Upper lobe of right lung (tissue), 1 donor: Measurements from ENCODE around the gene FGD3. TPM values are rescaled to one million over a fixed set of nuclear protein-coding genes. Genes with fewer than 3 reads are reported as not detected.

Experiments used
- ATAC-seq: fragments of 200-7000 bp; cut with Tn5 transposase; one replicate; pipeline ENCODE4 v1.9.1; 2020; ENCODE audit warnings: mild to moderate bottlenecking, moderate library complexity
- DNase-seq: peaks from one replicate; pipeline ENCODE4 v3.0.0-alpha.2; 2020
- H3K27ac ChIP-seq: fragments of 200-600 bp; one replicate; pipeline ENCODE4 v1.8.0; 2022
- H3K27me3 ChIP-seq: fragments of 200-600 bp; one replicate; pipeline ENCODE4 v1.8.0; 2022; ENCODE audit warnings: mild to moderate bottlenecking
- H3K36me3 ChIP-seq: fragments of 200-600 bp; one replicate; pipeline ENCODE4 v1.8.0; 2022
- H3K4me1 ChIP-seq: fragments of 200-600 bp; one replicate; pipeline ENCODE4 v1.8.0; 2022
- H3K4me3 ChIP-seq: fragments of 200-600 bp; one replicate; pipeline ENCODE4 v1.8.0; 2022; ENCODE audit warnings: mild to moderate bottlenecking
- H3K9me3 ChIP-seq: fragments of 200-600 bp; one replicate; pipeline ENCODE4 v1.8.0; 2022
- intact Hi-C: fragments of 100-400 bp; cut with DNase I; formaldehyde crosslinking; loops from one replicate; pipeline ENCODE4 v1.11.0; 2022
- total RNA-seq: library from RNA; stranded (reverse); fragmentation: NEBNext Ultra II Directional; extraction: Animal tissue kit (Norgen Biotek cat#: 25700); gene quantifications from one replicate; pipeline ENCODE4 v1.2.1, GENCODE V29; 2021
- TF ChIP-seq, protein P1 (sequence below): fragments of 200-600 bp; IDR thresholded peaks from one replicate; pipeline ENCODE4 v1.8.0; 2022; ENCODE audit warnings: antibody characterized with exemption
- donor health status: DM: no; HTN: yes; CAD: no; lungs with severe emphysema.

The FGD3 gene
- total RNA-seq, 1 donor from 2014 or later = 21.6 TPM

DNA sequence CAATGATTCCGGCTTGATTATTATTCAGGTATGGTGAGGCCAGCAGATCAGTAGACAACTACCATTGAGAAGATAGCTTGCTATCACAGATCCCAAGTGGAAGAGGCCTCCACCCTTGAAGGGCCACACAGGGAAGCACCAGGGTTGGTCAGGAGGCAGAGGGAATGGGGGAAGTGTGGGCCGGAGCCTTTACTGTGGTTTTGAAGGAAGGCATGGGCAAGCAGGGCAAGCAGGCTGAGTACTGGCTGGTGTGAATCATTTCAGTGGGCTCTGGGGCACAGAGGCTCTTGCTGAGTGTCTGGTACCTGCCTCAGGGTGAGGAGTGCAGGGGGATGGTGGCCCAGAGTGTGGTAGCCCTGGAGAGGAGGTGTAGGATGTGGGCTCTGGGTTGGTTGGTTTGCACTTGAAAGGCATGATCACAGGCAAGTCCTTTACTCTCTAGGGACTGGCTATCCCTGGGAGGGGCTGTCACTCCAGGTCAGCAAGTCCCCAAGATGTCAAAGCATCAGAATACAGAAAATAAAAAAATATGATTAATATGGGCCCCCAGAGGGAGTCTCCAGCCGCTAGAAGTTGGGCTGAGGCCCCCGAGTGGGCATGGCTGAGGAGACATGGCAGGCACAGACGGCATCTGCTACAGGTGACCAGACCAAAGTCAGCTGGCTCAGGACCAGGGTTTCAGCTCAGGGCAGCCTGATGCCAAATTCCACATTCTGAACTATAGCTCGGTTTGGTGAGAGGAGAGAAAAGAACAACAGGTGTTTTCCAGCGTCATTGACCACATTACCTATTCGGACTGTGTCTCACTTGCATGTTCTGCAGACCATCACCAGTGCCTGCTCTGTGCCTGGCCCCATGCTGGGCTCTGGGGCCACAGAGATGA lies 101.5 kb downstream of the FGD3 start:
- H3K27me3 ChIP-seq = no peaks in the 10 kb centered on the region
- DNase-seq (no peak), ATAC-seq (no peak)
- H3K4me1 ChIP-seq = peaks cover 11% of the 10 kb centered on the region
- no peak overlapping the region for H3K27ac ChIP-seq
- TF ChIP-seq, protein P1, sequence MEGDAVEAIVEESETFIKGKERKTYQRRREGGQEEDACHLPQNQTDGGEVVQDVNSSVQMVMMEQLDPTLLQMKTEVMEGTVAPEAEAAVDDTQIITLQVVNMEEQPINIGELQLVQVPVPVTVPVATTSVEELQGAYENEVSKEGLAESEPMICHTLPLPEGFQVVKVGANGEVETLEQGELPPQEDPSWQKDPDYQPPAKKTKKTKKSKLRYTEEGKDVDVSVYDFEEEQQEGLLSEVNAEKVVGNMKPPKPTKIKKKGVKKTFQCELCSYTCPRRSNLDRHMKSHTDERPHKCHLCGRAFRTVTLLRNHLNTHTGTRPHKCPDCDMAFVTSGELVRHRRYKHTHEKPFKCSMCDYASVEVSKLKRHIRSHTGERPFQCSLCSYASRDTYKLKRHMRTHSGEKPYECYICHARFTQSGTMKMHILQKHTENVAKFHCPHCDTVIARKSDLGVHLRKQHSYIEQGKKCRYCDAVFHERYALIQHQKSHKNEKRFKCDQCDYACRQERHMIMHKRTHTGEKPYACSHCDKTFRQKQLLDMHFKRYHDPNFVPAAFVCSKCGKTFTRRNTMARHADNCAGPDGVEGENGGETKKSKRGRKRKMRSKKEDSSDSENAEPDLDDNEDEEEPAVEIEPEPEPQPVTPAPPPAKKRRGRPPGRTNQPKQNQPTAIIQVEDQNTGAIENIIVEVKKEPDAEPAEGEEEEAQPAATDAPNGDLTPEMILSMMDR = no peak
- no peaks in the 10 kb centered on the region for H3K36me3 ChIP-seq
- H3K4me3 ChIP-seq = no peak overlapping the region
- intact Hi-C loops = no loop called here
- H3K9me3 ChIP-seq = no peaks in the 10 kb centered on the region

DNA sequence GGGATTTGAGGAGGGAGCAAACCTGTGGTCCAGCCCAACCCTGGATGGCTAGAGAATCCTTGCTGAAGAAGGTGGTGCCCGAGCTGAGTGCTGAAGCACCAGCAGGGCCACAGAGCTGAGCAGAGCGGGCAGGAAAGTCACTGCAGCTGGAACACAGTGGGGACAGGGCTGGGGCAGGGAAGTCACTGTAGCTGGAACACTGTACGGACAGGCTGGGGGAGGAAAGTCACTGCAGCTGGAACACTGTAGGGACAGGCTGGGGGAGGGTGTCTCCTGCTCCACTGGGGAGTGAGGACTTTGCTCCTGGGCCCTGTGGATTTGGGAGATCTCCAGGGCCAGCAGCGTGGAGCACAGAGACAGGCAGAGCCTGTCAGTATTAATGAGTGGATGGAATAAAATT lies 102.2 kb downstream of the FGD3 start:
- TF ChIP-seq, protein P1 = no peak
- intact Hi-C loops = no loop called here
- DNase-seq (no peak), ATAC-seq (no peak)
- Histone ChIP-seq H3K9me3 (no peaks in the 10 kb centered on the region), H3K27me3 (no peaks in the 10 kb centered on the region), H3K36me3 (no peaks in the 10 kb centered on the region), H3K4me3 (no peak overlapping the region), H3K27ac (no peak overlapping the region), H3K4me1 (peaks cover 14% of the 10 kb centered on the region)

DNA sequence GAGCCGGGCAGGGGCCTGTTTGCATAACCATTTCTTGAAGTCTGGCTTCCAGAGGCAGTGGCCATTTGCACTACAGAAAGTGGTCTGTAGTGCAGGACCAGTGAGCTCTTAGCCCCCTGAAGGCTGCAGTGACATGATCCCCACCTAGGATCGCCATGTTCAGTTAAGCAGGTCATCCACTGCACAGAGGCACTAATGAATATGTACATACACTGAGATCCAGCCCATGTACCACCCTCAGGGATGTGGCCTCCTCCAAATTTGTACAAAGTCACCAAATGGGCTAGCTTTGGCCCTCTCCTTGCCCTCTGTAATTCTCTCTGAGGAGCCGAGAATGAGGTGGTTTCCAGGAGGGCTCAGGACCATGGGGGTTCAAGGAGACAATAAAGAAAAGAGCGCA lies 102.9 kb downstream of the FGD3 start:
- ATAC-seq = no peak
- H3K27me3 ChIP-seq = no peaks in the 10 kb centered on the region
- no peak overlapping the region for H3K27ac ChIP-seq
- intact Hi-C loops = no loop called here
- H3K4me1 ChIP-seq = peaks cover 14% of the 10 kb centered on the region
- H3K4me3 ChIP-seq = no peak overlapping the region
- TF ChIP-seq, protein P1 = no peak
- no peaks in the 10 kb centered on the region for H3K9me3 ChIP-seq
- DNase-seq = no peak
- H3K36me3 ChIP-seq = no peaks in the 10 kb centered on the region

DNA sequence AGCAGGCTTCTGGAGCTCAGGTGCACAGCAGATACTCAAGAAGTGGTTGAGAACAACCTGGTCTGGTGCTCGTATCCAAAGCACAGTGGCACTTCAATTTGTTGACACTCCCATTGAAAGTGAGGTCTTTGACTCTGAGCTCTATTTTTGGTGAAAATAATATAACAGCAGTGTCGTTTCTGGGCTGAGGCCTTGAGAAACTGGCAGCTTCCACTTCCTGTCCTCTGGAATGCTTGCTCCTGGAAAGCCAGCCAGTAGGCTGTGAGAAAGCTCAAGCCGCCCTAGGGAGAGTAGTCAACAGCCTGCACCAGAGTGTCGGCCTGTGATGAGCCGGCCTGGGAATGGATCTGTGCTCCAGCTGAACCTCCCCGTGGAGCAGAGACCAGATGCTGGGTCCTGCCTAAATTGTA lies 104.4 kb downstream of the FGD3 start:
- ATAC-seq (peak; percentile 83), DNase-seq (no peak)
- TF ChIP-seq, protein P1 = no peak
- peaks cover 14% of the 10 kb centered on the region for H3K4me1 ChIP-seq
- no peak overlapping the region for H3K4me3 ChIP-seq
- no peaks in the 10 kb centered on the region for H3K36me3 ChIP-seq
- intact Hi-C loops = no loop called here
- no peaks in the 10 kb centered on the region for H3K27me3 ChIP-seq
- peak overlapping the region; percentile 72 for H3K27ac ChIP-seq
- no peaks in the 10 kb centered on the region for H3K9me3 ChIP-seq

DNA sequence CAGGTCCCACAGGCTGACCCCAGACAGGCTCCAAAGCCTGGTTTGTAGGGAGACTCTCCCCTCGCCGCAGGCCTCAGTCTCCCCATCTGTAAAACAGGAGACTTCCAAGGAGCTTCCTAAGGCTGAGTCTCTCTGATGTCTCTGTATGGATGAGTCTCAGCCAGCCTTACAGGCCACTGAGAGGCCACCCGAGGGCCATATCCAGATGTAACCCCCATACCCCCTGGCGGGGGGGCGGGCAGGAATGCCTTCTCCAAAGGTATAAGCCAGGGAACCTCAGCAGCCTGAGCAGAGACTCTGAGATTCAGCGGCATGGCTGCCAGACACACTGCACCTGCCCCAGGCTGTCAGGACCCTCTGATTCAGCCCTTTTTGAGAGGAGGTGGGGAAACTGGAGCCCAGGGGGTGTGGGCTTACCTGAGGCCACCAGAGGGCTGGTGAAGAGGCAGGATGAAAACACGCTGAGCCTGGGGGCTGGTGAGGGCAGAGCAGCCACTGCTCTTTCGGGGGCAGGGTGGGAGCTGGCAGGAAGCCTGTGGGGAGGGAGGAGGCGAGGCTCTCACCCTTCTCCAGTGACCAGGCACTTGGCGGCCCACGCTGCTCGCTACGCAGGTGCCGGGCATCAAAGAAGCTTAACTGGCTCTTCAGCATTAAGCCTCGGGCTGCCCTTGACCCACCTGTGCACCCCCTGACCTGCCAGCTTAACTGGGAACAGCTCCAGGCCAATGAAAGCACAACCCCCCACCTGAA lies 105.6 kb downstream of the FGD3 start:
- Histone ChIP-seq H3K27ac (peak overlapping the region; percentile 72), H3K36me3 (no peaks in the 10 kb centered on the region)

More for the DNA sequence above, 105.6 kb downstream of the FGD3 start:
- DNase-seq (no peak), ATAC-seq (peak; percentile 2)
- Histone ChIP-seq H3K27me3 (no peaks in the 10 kb centered on the region), H3K4me1 (peaks cover 14% of the 10 kb centered on the region), H3K4me3 (no peak overlapping the region), H3K9me3 (no peaks in the 10 kb centered on the region)
- TF ChIP-seq, protein P1 = no peak
- intact Hi-C loops = no loop called here
